Endometrium (tissue), 2 donors: ENCODE data around the gene NPPA.
"Not testable (repeated sequence)": the region's sequence is repeated elsewhere in the genome, so short reads cannot be mapped to it uniquely, and the experiment has no call there.

Experiments used
- FAIRE-seq: peaks from 2 replicates; lab custom pipeline; 2012; peaks lifted over from hg19 to GRCh38; lab: Jason Lieb, UNC
- donor health status: control.
- donor health status: control.

The NPPA gene

GRCh38 chr1:11847667-11848372, at the start of gene NPPA:
Gene NPPA, minus strand, starts transcription at chr1:11847783. Its CDS starts 99 bp downstream, at chr1:11847684.
- no peak for FAIRE-seq

GRCh38 chr1:11894501-11894900, 46.9 kb upstream of the NPPA start:
- not testable (repeated sequence) for FAIRE-seq

GRCh38 chr1:11893907-11894251, 46.3 kb upstream of the NPPA start:
- no peak for FAIRE-seq

GRCh38 chr1:11891433-11892186, 44.0 kb upstream of the NPPA start:
- no peak for FAIRE-seq

- no peak for FAIRE-seq
These were observed 41.3 kb upstream of the NPPA start for GRCh38 chr1:11888877-11889208.

DNA sequence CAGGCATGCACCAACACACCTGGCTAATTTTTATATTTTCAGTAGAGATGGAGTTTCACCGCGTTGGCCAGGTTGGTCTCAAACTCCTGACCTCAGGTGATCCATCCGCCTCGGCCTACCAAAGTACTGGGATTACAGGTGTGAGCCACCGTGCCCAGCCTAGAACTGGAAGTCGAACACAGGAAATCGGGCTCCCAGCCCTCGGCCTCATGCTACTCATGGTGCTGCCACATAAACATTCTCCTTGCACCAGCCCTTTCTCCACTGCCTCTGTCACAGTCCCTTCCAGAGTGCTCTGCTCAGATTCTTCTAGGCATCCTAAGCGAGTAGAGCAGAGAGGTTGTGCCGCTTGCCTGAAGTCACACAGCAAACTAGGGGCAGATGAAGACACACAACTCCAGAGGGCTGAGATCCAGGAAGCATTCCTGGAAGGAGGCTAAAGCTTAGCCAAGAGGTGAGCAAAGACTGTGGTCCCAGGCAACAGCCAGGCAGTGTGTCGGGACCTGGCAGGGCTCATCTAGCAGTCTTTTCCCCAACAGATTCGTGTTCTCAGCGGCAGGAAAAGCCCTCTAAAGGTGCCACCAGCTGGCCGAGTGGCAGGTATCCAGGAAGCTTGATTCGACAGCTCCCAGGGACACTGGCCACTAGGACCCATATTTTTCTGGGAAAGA, 40.8 kb upstream of the NPPA start:
- no peak for FAIRE-seq

GRCh38 chr1:11887666-11888007, 40.1 kb upstream of the NPPA start:
- no peak for FAIRE-seq

DNA sequence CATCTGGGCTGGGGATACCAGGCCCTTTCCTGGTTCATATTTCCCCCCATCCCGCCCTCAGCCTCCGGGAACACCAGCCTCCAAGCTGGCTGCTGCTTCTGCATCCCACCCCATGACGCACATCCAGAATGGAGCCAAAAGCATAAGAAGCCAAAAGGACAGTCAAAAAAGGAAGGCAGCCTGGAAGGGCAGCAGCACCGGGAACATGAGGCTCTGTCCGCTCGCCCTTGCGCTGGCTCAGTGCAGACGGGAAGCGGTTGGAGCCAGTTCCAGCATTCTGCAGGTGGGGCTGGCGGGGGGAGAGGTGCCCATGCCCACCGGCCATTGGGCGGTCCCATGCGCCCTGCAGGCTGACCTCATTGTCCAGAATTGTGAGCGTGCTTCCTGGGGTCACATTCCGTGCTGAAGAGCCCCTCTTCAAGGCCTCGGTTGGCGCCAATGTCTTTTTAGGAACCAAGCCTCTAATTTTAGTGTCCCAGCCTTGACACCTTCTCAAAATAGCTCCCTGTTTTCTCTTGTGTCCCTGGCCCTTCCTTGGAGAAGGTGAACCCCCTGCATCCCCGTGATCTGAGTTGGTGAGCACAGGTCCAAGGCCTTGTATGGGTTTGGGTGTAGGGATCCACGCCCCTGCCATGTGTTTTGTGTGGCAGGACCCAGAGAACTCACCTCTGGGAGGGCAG, 39.5 kb upstream of the NPPA start:
- no peak for FAIRE-seq

- FAIRE-seq = no peak
These were observed 38.3 kb upstream of the NPPA start for GRCh38 chr1:11885916-11886315.

DNA sequence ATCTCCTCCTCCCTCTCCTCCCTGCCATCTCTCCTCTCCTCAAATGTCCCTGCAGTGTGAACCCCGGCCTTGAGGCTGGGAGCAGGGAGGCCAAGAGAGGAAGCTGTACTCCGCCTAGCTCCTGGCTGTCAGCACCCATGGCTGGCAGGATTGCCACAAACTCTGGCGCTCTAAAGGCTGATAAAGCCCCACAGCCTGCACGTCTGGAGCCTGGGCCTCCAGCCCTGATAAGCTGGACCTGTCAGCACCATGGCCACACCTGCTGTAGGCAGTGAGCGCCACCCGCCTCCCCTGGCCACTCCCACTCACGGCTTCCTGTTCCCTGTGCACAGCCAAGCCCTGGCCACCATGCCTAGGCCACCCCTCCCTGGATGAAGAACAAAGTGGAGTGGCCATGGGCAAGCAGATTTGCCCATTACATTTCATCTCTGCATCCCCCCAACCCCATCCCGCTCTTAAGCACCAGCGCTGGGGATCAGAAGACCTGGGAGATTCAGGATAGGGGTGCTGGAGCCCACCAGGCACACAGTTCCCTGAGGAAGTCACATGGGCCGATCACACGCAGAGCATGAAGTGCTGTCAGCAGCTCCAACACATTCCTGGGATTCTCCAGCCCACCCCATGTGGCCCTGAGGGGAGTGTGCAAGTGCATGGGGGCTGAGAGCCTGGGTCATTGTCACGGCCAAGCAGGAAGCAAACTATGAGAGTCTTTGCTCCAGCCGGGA, 35.4 kb upstream of the NPPA start:
- FAIRE-seq = no peak

DNA sequence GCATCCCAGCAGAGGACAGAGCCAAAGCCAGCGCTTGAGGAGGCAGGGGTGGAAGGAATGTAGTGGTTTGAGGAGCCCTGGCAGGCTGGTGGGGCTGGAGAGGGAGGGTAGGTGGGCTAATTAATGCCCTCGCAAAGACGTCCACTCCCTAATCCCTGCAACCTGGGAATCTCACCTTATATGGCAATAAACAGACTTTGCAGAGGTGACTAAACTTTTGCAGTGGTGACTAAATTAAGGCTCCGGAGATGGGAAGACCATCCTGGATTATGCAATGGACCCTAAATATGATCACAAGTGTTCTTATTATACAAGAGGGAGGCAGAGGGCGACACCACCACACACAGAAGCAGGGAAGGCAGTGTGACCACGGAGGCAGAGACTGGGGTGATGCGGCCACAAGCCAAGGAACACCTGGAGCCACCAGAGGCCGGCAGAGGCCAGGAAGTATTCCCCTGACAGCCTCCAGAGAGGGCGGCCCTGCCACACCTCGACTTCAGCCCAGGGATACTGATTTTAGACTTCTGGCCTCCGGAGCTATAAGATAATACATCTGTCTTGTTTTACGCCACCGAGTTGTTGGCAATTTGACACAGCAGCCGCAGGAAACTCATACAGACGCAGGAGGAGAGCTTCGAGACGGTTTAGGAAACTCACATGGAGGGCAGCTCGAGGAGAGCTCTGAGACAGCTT, 34.3 kb upstream of the NPPA start:
- no peak for FAIRE-seq

GRCh38 chr1:11880911-11881748, 33.5 kb upstream of the NPPA start:
- FAIRE-seq = no peak

DNA sequence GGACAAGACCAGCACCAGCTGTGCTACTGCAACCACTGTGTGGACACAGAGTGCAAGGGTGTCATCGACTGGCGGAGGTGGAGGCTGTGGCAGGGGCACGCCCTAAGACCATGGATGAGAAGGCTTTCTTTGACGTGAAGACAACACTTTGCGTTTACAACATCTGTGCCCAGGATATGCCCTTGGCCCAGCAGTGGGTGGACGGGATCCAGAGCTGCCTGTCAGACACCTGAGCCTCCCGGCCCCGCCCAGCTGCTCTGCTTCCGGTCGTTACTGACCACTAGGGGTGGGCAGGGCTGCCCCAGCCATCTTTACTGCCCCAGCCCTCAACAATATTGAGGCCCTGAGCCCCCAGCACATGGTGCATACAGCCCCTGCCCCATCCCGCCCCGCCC, 32.6 kb upstream of the NPPA start:
- no peak for FAIRE-seq

DNA sequence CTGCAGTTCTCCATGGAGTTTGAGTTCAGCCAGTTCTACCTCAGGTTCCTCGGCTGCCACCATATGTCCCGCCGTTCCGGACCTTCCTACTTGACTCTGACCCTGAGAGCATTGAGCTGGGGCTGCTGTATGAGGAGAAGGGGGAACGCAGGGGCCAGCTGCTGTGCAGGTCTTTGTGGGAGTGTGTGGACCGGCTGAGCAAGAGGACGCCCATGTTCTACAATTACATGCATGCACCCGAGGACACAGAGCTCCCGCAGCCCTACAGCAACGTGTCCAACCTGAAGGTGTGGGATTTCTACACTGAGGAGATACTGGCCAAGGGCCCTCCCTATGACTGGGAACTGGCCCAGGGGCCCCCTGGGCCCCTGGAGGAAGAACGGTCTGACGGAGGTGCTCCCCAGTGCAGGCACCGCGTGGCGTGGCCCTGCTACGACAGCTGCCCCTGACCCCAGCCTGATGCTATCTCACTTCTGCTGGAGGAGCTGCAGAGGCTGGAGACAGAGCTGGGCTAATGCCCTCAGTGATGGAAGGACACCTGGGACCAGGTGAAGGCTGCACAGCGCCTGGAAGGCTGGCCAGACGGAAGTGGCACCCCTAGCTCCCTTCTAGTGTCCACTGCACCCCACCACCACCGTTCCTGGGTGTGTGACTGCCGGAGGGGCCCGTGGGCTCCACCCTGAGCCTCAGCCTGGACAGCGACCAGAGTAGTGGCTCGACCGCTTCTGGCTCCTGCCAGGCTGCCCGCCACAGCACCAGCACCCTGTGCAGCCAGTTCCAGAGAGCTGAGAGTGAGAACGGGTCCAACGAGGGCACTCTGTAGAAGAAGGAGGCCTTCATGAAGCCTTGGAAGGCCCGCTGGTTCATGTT, 32.0 kb upstream of the NPPA start:
- FAIRE-seq = no peak

DNA sequence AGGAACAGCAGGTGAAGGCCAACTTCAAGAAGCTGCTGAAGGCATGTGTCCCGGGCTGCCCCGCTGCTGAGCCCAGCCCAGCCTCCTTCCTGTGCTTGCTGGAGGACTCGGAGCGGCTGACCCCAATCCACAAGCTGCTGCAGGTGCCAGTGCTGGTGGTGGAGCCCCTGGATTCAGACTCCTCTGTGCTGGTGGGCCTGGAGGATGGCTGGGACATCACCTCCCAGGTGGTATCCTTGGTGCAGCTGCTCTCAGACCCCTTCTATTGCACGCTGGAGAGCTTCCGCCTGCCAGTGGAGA, 31.3 kb upstream of the NPPA start:
- FAIRE-seq = no peak

DNA sequence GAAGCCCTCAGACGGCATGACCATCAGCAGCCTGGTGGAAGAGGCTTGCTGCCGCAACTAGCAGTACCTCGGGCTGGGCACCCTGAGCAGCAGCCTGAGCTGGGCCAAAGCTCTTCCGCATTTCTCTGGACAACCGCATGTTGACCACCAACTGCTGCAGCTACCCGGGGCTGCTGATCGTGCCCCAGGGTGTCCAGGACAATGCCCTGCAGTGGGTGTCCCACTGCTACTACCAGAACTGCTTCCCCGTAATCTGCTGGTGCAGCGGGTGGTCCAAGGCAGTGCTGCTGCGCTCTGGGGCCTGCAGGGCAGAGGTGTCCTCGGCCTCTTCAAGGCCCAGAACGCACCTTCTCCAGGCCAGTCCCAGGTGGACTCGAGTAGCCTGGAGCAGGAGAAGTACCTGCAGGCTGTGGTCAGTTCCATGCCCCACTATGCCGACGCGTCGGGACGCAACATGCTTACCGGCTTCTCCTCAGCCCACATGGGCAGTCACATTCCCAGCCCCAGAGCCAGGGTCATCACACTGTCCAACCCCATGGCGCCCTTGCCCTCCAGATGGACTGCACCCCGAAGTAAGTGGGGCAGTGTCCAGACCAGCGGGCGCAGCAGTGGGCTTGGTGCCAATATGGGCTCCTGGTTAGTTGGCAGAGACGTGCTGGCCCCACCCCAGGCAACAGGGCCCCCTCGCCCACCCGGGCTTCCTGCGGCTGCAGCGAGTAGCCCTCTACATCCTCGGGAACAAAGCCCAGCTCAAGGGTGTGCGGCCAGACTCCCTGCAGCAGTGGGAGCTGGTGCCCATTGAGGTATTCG, 30.7 kb upstream of the NPPA start:
- FAIRE-seq = no peak

- no peak for FAIRE-seq
These were observed 29.5 kb upstream of the NPPA start for GRCh38 chr1:11877074-11877473.

- FAIRE-seq = no peak
These were observed 27.5 kb upstream of the NPPA start for GRCh38 chr1:11875094-11875493.

- FAIRE-seq = no peak
These were observed 27.0 kb upstream of the NPPA start for GRCh38 chr1:11874624-11875023.
